Measurements from ENCODE around the gene PTPN7. TPM values are rescaled to one million over a fixed set of nuclear protein-coding genes. Genes with fewer than 3 reads are reported as not detected.

The PTPN7 gene
- total and polyA plus RNA-seq, 4 donors = 0.75 to 7.0 (median 1.7) TPM

GRCh38 chr1:202173993-202174392 lies 13.6 kb upstream of the PTPN7 start:
- Histone ChIP-seq H3K9ac (ENCODE audit: low read depth in 1 of 2, low read length in 2 of 2) (no peak overlapping the region), H3K36me3 (ENCODE audit: control insufficient read depth in 4 of 4, insufficient read depth in 3 of 4, low read depth in 1 of 4, low read length in 3 of 4) (no peaks in the 10 kb centered on the region), H3K27me3 (ENCODE audit: control insufficient read depth in 4 of 4, insufficient read depth in 4 of 4, low read length in 3 of 4) (no peaks in the 10 kb centered on the region), H3K4me1 (ENCODE audit: control insufficient read depth in 4 of 4, insufficient read depth in 4 of 4, low read length in 3 of 4) (no peaks in the 10 kb centered on the region), H3K9me3 (ENCODE audit: control insufficient read depth in 4 of 4, low read length in 3 of 4) (no peaks in the 10 kb centered on the region), H3K27ac (ENCODE audit: low read depth in 1 of 2, low read length in 2 of 2) (no peak overlapping the region), H3K4me3 (ENCODE audit: low read depth in 1 of 3, low read length in 3 of 3) (no peak overlapping the region)
- no peak for TF ChIP-seq RAD21 (IDR thresholded peaks at IDR 0.05)
- no peak for TF ChIP-seq TAF1 (conservative IDR thresholded peaks at IDR 0.05)
- no peak for TF ChIP-seq HNF4G (IDR thresholded peaks at IDR 0.05)
- TF ChIP-seq, protein P1, sequence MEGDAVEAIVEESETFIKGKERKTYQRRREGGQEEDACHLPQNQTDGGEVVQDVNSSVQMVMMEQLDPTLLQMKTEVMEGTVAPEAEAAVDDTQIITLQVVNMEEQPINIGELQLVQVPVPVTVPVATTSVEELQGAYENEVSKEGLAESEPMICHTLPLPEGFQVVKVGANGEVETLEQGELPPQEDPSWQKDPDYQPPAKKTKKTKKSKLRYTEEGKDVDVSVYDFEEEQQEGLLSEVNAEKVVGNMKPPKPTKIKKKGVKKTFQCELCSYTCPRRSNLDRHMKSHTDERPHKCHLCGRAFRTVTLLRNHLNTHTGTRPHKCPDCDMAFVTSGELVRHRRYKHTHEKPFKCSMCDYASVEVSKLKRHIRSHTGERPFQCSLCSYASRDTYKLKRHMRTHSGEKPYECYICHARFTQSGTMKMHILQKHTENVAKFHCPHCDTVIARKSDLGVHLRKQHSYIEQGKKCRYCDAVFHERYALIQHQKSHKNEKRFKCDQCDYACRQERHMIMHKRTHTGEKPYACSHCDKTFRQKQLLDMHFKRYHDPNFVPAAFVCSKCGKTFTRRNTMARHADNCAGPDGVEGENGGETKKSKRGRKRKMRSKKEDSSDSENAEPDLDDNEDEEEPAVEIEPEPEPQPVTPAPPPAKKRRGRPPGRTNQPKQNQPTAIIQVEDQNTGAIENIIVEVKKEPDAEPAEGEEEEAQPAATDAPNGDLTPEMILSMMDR (IDR thresholded peaks at IDR 0.05; ENCODE audit: low read depth, low read length, missing input control) = no peak
- TF ChIP-seq YY1 (IDR thresholded peaks at IDR 0.05) = no peak
- TF ChIP-seq FOXA2 (IDR thresholded peaks at IDR 0.05) = no peak
- no peak for TF ChIP-seq FOXA1 (IDR thresholded peaks at IDR 0.05)
- TF ChIP-seq ATF3 (IDR thresholded peaks at IDR 0.05) = no peak
- TF ChIP-seq NR2F2 (IDR thresholded peaks at IDR 0.05) = no peak
- TF ChIP-seq HNF4A (conservative IDR thresholded peaks at IDR 0.05) = no peak
- TF ChIP-seq, protein P2, sequence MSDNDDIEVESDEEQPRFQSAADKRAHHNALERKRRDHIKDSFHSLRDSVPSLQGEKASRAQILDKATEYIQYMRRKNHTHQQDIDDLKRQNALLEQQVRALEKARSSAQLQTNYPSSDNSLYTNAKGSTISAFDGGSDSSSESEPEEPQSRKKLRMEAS (IDR thresholded peaks at IDR 0.05) = no peak
- TF ChIP-seq RXRA (IDR thresholded peaks at IDR 0.05) = no peak
- no peak for TF ChIP-seq SP1 (IDR thresholded peaks at IDR 0.05)
- no peak for TF ChIP-seq ZBTB33 (IDR thresholded peaks at IDR 0.05)
- TF ChIP-seq JUND (IDR thresholded peaks at IDR 0.05) = no peak
- no peak for TF ChIP-seq EGR1 (IDR thresholded peaks at IDR 0.05; ENCODE audit: low read depth in 2 of 2)
- TF ChIP-seq GABPA (IDR thresholded peaks at IDR 0.05 in 1 of 2, conservative IDR thresholded peaks at IDR 0.05 in 1 of 2) = no peak
- no peak for TF ChIP-seq REST (IDR thresholded peaks at IDR 0.05)
- DNase-seq (ENCODE audit: low spot score) = no peak
- 94% methylated on average over 7 of the region's 7 CpGs for WGBS

All from liver (tissue), 9 donors.